ENCODE results near the gene EXOC6.
A peak's percentile ranks its signal among the peaks of the same experiment; 100 is the strongest.
"Not testable (repeated sequence)": the region's sequence is repeated elsewhere in the genome, so short reads cannot be mapped to it uniquely, and the experiment has no call there.

Gene EXOC6

DNA sequence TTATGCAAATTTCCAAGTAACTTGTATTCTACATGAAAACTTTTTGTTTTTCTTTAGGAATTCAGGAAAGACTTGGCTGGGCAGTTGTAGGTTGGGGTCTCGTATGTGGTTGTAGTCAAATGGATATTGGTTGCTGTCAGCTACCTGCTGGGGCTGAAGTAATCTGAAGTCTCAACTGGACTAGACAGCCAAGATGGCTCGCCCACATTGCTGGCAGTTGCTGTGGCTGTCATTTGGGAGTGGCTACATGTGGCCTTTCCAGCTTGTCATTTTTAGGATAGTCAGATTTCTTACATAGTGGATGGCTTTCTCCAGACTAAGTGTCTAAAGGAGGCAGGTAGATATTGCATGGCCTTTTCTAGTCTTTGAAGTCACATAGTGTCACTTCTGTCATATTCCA is 32.6 kb downstream of the EXOC6 start:
- no peak for DNase-seq

DNA sequence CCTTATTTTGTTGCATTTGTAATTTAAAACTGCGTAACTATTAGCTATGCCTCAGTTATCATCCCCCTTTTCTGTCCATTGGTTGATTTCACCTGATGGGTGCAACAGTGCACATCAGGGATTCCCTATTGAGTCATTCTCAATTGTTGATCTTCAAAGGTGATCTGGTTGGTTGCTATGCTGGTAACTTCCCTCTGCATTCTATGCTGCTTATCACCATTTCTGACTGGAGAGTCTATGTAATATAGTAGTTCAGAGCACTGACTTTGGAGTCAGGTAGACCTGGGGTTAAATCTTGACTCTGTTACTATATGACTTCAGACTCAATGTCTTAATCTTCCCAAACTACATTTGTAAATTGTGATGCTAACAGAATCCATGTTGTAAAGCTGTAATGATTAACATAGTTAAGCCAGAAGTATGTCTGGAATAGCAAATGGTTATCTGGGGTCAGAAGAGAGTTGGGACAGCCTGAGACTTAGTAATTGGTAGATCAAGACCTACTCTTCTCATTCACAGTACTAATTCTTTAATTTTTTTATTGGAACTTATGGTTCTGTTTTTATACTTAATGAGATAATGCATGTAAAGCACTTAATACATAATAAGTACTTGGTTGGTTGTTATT is 38.1 kb downstream of the EXOC6 start:
- no peak for DNase-seq

DNA sequence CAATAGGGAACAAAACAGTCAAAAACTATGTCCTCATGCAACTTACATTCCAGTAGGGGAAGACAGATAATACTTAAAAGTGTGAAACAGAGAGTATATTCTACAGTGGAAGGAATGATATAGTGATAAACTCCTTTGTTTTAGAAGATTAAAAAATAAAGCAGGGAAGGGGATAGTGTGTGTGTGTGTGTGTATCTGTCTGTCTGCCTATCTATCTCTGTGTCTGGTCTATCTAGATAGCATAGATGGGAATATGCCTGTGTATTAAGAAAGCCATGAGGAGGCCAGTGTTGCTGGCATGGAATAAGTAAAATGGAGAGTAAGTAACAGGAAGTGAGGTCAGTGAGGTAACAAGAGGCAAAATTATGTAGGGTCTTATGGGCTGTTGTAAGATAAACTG is 42.2 kb downstream of the EXOC6 start:
- no peak for DNase-seq

DNA sequence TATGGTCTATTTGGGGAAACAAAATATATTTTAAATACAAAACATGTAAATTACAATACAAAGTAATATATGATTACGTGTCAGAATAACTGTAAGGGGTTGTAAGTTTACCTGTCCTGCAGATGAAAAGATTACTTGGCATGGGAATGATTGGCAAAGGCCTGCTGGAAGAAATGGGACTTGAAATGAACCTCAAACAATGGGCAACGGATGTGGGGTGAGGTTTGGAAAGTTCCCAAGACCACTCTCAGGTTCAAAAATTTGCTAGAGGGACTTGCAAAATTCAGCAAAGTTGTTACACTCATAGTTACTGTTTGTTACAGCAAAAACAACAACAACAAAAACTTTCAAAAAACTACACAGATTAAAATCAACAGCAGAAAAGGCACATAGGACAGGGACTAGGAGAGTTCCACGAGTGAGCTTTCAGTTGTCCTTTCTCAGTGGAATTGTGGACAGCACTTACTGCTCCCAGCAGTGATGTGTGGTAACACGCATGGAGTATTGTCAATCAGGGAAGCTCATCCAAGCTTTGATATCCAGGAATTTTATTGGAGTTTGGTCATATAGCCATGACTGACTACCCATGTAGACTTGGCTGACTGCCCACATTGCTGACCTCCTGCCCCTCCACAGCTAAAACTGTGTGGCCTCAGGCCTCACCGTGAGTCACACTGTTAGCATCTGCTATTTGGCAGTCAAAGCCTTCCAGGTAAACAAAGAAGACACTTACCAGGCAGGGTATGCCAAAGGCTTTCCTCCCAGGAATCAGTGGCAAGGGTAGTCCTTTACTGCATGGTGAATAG is 43.8 kb downstream of the EXOC6 start:
- DNase-seq, result no peak

DNA sequence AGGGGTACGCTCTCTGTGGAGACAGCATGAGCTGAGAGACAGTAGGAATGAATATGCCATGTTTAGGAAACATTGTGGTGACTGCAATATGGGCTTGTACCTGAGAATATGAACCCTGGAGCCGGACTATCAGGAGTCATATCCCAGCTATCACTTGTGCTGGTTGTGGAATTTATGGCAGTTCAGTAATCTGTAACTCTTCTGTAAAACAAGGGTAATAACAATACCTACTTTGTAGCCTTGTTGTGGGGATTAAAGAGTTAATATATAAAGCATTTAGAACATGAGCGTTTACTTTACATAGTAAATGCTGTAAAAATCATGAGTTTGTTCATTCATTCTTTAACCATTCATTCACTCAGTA is 44.4 kb downstream of the EXOC6 start:
- DNase-seq, result no peak

DNA sequence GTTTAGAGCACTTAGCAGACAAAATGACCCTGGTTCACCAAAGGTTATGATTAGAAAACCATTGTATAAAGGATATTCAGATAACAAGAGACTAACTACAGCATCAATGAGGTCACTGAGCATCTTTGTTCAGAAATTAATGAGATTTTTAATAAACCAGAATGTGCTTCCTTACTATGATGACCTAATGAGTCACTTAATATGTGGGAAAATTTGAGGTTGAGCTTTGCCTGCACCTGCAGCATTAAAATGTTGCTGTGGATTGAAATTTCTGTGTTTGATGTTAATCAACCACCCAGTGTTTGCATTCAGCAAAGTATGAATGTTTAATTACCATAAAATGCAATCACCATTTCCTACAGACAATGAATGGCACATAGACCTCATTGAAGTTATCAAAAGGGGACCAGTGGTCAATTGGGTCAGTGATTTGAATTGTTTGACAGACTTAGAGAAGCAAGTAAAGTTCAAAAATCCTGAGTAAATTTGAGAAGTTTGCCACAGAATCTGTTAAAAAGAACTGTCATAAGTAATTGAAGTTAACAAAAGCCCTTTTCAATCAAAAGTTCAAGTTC is 45.8 kb downstream of the EXOC6 start:
- DNase-seq, result no peak

DNA sequence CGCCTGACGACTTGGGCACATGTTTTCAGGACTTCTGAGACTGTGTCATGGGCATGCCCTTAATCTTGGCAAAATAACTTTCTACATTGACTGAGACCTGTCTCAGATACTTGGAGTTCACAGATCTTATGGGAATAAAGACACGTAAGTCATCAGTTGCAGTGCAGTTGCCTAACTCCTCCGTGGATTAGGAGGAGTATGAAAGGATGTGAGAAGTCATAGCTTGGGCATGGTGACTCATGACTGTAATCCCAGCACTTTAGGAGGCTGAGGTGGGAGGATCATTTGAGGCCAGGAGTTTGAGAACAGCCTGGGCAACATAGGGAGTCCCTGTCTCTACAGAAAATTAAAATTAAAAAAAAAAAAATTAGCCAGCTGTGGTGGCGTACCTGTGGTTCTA is 49.6 kb downstream of the EXOC6 start:
- no peak for DNase-seq

DNA sequence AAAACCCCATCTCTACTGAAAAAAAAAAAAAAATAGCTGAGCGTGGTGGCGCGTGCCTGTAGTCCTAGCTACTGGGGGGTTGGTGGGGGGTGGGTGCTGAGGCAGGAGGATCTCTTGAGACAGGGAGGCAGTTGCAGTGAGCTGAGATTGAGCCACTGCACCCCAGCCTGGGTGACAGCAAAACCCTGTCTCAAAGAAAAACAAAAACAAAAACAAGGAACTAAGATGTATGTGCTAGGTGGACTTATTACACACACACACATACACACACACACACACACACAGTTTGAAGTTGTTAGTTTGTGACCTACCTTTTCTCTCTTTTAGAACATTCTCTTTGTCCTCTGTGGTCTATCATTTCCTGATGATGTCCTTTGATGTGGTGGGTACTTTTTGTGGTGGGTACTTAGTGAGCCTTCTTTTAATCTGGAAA is 53.5 kb downstream of the EXOC6 start:
- DNase-seq, result no peak

DNA sequence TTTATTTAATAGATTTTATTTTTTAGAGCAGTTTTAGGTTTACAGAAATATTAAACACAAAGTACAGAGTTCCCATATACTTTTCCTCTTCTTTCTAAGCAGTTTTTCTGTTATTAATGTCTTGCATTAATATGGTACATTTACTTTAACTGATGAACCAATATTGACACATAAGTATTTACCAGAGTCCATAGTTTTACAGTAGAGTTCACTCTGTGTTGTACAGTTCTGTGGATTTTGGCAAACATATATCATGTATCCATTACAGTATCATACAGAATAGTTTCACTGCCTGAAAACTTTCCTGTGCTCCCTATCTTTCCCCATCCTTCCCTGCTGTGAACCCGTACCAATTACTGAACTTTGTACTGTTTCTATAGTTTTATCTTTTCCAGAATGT is 55.3 kb downstream of the EXOC6 start:
- DNase-seq, result no peak

DNA sequence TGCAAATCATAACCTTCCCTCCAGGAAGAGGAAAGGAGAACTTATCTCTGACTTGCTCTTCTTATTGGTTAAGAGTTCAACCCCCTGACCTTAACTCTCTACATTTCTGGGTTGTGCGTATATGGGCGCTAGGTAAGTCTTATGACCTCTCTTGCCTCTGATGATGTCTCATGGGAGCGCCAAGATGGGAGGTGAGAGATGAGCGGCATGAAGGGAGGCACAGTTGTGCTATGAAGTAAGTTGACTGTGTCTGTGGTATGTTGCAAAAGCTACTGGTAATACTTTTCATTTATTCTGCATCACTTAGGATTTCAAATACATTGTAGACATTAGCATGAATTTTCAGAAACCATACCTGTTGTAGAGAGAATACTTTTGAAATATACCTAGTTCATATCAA is 59.0 kb downstream of the EXOC6 start:
- DNase-seq, result no peak

DNA sequence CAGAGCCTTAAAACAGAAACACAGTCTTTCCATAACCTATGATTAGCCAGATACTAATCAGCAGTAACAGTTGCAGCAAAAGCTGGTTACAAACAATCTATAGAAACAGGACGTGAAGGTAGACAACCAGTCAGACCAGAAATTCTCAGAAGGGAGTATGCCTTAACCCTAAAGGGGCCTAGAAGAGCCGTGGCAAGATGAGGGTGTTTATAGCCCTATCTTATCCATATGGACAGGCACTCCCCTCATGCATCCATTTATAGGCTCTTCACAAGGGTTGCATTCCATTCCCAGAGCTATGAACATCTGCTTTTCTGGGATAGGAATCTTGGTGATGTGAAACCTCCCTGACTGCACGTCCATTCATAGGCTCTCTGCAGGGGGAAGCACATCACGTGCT is 64.3 kb downstream of the EXOC6 start:
- DNase-seq, result not testable (repeated sequence)

DNA sequence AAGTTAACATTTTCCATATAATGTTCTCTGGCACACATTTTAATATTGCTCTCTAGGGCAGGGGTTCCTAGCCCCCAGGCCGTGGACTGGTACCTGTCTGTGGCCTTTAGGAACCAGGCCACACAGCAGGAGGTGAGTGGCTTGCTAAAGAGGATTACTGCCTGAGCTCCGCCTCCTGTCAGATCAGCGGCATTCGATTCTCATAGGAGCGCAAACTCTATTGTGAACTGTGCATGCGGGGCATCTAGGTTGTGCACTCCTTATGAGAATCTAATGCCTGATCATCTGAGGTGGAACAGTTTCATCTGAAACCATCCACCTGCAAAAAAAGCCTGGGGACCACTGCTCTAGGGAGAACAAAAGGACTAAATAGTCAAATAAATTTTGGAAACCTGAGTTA is 65.7 kb downstream of the EXOC6 start:
- DNase-seq, result no peak

DNA sequence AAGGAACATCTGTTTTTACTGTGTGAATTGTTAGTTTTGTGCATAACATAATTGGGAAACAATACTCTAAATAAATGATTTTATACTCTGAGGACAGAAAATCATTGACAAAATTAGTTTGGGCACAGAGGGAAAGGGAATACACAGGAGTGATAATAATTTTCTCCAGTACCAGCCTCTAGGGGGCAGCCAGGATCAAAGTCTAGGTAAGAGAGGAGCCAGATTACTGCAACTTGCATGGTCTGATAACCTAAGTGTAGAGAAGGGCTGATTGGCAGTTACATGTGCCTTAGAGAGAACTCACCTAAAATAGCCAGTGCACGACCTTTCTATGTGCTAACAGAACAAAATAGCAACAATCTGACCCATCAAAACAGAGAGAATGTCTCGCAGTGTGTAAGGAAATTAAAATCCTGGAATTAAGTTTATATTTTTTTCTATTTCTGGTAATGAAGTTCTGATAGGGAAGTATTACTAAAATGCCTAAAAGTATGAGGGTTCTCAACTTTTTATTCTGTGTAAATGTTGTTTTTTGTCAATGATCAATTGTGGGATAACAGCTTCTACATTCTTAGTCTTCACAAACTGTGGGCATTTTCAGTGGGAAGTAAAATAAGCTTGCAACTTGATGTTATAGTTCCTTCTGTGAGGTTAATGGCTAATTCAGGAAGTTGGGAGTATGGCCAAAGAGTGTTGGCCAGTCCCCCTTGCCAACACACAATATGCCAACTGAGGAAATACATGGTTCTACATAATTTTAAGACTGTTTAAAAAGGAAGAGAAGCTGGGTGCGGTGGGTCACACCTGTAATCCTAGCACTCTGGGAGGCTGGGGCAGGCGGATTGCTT is 66.4 kb downstream of the EXOC6 start:
- peak; percentile 23 for DNase-seq

DNA sequence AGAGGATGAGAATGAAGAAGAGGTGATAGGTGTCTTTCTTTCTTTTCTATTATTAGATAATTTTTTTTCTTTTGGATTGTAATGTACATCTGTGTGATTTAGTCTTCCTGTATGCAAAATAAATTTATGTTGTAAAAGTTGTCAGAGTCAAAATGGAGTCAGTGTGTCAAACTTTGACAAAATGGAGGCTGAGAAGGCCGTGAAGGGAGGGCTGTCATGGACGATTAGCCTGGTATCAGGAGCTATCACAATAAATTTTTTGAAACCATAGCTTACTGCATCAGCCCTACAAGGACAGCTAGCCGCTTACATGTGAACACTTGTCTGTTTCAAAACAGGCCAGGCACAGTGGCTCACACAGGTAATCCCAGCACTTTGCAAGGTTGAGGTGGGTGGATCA is 67.6 kb downstream of the EXOC6 start:
- DNase-seq, result no peak

DNA sequence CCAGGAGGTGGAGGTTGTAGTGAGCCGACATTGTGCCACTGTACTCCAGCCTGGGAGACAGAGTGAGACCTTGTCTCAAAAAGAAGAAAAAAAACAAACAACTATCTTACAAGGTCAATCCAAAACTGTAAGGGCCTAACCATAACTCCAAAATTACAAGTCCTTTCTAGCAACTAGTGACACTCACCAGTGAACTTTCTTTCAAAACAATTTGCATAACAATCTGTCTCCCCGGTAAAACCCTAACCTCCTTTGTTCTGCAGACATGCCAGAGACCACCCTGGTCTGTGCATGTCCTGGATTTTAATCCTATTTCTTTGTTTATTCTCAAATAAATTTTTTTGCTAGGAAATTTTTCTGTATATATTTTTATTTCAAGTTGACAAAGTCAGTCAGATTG is 68.1 kb downstream of the EXOC6 start:
- no peak for DNase-seq

DNA sequence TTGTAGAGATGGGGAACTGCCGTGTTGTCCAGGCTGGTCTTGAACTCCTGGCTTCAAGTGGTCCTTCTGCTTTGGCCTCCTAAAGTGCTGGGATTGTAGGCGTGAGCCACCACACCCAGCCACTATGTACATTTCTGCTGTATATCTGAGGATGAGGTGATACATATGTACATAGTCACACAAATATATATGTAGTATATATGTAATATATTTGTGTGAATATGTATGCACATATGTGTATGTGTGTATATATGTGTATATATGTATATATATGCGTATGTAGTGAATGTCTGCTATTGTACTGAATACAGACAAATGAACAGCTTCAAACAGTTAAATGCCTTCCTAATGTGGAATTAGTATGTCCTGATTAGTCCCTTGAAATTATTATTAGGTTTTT is 70.3 kb downstream of the EXOC6 start:
- no peak for DNase-seq

DNA sequence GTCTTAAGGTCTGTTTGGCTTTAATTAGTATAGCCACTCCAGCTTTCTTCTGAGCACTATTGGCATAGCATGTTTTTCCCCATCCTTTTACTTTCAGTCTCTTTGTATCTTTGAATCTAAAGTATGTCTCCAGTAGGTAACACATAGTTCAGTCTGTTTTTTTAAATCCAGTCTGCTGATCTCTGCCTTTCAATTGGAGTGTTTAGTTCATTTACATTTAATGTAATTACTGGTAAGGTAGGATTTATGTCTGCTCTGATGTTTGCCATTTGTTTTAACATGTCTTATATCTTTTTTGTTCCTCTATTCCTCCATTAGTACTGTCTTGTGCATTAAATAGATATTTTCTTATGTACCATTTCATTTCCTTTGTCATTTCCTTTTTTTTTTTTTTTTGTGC is 72.5 kb downstream of the EXOC6 start:
- no peak for DNase-seq

DNA sequence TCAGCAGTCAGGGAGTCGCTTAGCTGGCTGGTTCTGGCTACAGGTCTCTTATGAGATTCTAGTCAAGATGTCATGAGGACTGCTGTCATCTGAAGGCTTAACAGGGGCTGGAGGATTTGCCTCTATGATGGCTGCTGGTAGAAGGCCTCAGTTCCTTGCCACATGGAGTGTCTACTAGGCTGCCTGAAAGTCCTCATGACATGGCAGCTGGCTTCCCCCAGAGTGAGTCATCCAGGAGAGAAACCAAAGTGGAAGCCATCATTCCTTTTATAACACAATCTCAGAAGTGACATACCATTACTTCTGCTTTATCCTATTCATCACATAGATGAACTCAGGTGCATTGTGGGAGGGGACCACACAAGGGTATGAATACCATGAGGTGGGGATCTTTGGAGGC is 75.1 kb downstream of the EXOC6 start:
- DNase-seq, result no peak

DNA sequence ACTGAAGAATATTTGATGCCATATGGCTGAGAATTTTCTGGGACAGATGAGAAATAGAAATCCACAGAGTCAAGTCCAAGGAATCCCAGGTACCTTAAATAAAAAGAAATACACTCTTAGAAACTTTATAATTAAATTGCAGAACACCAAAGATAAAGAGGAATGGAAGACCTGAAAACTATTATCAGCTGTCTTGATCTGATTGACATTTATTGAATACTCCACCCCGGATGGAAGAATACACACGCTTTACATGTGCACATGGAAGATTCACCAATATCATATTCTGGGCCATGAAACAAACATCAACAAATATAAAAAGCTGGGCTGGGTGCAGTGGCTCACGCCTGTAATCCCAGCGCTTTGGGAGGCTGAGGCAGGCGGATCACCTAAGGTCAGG is 81.6 kb downstream of the EXOC6 start:
- DNase-seq, result no peak

DNA sequence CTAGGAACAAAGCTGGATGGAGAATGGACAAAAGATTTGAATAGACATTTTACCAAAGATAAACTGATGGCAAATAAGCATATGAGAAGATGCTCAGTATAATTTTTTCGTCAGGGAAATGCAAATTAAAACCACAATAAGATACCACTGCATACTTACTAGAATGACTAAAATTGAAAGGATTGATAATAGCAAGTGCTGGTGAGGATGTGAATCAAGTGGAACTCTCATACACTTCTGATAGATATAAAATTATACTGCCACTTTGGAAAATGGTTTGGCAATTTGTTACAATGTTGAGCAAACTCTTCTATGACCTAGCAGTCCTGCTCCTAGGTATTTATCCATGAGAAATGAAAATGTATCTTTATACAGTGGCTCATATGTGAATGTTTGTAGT is 83.3 kb downstream of the EXOC6 start:
- no peak for DNase-seq

DNA sequence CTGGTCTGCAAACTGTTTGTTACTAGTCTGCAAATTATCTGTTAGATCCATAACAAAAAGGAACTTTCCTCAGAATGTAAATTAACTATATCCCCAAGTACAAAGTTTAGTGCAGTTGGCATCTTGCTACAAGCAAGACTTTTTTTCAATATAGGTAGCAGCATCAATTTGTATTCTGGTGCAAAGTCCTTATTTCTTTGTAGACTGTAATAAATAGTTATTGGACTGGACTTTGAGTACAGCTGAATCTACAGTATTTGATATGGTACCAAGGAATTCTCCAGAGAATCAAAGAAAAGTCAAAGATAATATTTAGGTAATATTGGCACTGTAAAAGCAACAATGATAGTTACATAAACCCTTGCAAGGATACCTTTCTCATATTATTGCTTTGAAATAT is 89.6 kb downstream of the EXOC6 start:
- no peak for DNase-seq

DNA sequence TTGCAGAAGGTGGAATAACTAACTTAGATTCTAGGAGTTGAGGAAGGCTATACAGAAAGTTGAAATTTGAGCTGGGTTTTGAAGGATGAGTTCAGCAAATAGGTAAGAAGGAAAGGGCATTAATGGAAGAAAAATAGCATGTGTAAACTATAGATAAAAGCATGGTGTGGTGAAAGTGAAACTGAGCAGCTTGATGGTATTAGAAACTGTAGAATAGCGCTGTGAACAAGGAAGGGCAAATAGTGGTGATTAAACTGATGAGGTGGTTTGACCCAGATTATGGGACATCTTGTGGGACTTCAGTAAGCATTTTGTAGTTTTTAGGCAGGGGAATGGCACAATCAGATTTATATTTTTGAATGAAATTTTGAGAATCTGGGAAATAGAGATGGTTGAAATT is 90.5 kb downstream of the EXOC6 start:
- no peak for DNase-seq

DNA sequence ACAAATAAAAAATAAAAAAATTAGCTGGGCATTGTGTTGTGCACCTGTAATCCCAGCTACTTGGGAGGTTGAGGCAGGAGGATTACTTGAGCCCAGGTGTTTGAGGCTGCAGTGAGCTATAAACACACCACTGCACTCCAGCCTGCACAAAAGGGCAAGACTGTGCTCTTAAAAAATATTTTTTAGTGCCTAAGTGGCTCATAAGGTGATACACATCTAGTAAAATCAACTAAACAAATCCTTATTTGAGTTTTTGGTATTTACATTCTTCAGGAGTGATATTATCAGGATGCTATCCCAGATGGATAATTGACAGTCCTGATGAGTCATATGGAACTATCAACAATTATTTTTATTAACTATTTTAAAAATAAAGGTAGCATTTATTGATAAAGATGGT is 93.9 kb downstream of the EXOC6 start:
- DNase-seq, result no peak

DNA sequence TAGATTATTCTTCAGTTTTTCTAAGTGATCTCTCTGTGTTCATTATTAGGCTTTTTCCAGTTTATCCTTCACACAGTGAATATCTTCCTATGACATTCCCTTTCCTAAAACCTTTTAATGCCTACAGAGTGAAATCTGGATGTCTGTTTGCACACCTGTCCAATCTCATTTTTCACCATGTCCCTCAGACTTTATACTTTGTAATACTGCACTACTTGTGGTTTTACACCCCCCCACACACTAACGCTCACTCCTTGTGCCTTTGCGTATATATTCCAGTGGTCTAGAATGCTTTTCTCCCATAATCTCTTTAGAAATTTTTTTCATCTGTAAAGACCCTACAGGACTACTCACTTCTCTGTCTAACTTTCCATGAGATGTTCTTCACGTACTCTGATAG is 98.2 kb downstream of the EXOC6 start:
- no peak for DNase-seq

Data from right hindlimb (tissue), 1 donor.